Uterus (tissue), 2 donors: ENCODE measurements around the gene DPP9.

Experiments used
- POLR2A ChIP-seq, 2 donors: fragments of 450-650 bp; IDR thresholded peaks; one replicate each; pipeline ENCODE4 v1.6.1; 2016; ENCODE audit warnings: antibody characterized with exemption in 2 of 2, mild to moderate bottlenecking in 1 of 2, moderate library complexity in 1 of 2
- TF ChIP-seq, protein P1 (sequence below), 4 experiments: fragments of 200-600 bp in 2 of 4; fragments of 450-650 bp in 2 of 4; sonication (generic) in 2 of 4; IDR thresholded peaks; one replicate each; pipeline ENCODE4 v1.5.1; 2016 to 2019; ENCODE audit warnings: antibody characterized with exemption in 4 of 4, mild to moderate bottlenecking in 2 of 4, moderate library complexity in 1 of 4

GRCh38 chr19:4699826-4700692 is 23.6 kb downstream of the DPP9 start:
- TF ChIP-seq, protein P1, sequence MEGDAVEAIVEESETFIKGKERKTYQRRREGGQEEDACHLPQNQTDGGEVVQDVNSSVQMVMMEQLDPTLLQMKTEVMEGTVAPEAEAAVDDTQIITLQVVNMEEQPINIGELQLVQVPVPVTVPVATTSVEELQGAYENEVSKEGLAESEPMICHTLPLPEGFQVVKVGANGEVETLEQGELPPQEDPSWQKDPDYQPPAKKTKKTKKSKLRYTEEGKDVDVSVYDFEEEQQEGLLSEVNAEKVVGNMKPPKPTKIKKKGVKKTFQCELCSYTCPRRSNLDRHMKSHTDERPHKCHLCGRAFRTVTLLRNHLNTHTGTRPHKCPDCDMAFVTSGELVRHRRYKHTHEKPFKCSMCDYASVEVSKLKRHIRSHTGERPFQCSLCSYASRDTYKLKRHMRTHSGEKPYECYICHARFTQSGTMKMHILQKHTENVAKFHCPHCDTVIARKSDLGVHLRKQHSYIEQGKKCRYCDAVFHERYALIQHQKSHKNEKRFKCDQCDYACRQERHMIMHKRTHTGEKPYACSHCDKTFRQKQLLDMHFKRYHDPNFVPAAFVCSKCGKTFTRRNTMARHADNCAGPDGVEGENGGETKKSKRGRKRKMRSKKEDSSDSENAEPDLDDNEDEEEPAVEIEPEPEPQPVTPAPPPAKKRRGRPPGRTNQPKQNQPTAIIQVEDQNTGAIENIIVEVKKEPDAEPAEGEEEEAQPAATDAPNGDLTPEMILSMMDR (IDR thresholded peaks at IDR 0.05), result no peak
- no peak for TF ChIP-seq POLR2A (IDR thresholded peaks at IDR 0.05)
